Liver (tissue), 9 donors: Measurements from ENCODE around the gene UNC13B. TPM values are rescaled to one million over a fixed set of nuclear protein-coding genes. Genes with fewer than 3 reads are reported as not detected.

Source experiments
- DNase-seq: peaks from one replicate; pipeline ENCODE4 v3.0.0-alpha.2; 2017; ENCODE audit warnings: low spot score
- H3K27ac ChIP-seq, 2 donors: one replicate each; pipeline ENCODE4 v1.7.0; 2013; ENCODE audit warnings: inconsistent platforms in 2 of 2, low read length in 2 of 2, control low read depth in 1 of 2, low read depth in 1 of 2, mild to moderate bottlenecking in 1 of 2
- H3K27me3 ChIP-seq, 4 donors: one replicate each; pipeline versions ENCODE4 v1.6.1 to v1.7.0; 2013; ENCODE audit warnings: low read length in 3 of 4, inconsistent platforms in 1 of 4, mild to moderate bottlenecking in 1 of 4, moderate library complexity in 1 of 4; ENCODE audit not compliant: control insufficient read depth in 4 of 4, insufficient read depth in 4 of 4
- H3K36me3 ChIP-seq, 4 donors: one replicate each; pipeline versions ENCODE4 v1.6.1 to v1.7.0; 2013; ENCODE audit warnings: low read length in 3 of 4, mild to moderate bottlenecking in 3 of 4, low read depth in 1 of 4, moderate library complexity in 1 of 4; ENCODE audit not compliant: control insufficient read depth in 4 of 4, insufficient read depth in 3 of 4
- H3K4me1 ChIP-seq, 4 donors: one replicate each; pipeline versions ENCODE4 v1.6.1 to v1.7.0; 2013; ENCODE audit warnings: low read length in 3 of 4, mild to moderate bottlenecking in 3 of 4, moderate library complexity in 1 of 4; ENCODE audit not compliant: control insufficient read depth in 4 of 4, insufficient read depth in 4 of 4
- H3K4me3 ChIP-seq, 3 donors: one replicate each; pipeline versions ENCODE4 v1.6.1 to v1.7.0; 2013; ENCODE audit warnings: low read length in 3 of 3, control low read depth in 1 of 3, low read depth in 1 of 3, mild to moderate bottlenecking in 1 of 3
- H3K9ac ChIP-seq, 2 donors: one replicate each; pipeline ENCODE4 v1.7.0; 2013; ENCODE audit warnings: low read length in 2 of 2, mild to moderate bottlenecking in 2 of 2, moderate library complexity in 2 of 2, control low read depth in 1 of 2, low read depth in 1 of 2
- H3K9me3 ChIP-seq, 4 donors: one replicate each; pipeline versions ENCODE4 v1.6.1 to v1.7.0; 2013; ENCODE audit warnings: low read length in 3 of 4; ENCODE audit not compliant: control insufficient read depth in 4 of 4
- ATF3 ChIP-seq: IDR thresholded peaks from 2 replicates; pipeline ENCODE4 v1.6.1; 2016; ENCODE audit warnings: antibody characterized with exemption
- EGR1 ChIP-seq, 2 donors: IDR thresholded peaks; 2 replicates each; pipeline ENCODE4 v1.6.1; 2016 to 2018; ENCODE audit warnings: antibody characterized with exemption in 2 of 2, low read depth in 2 of 2
- FOXA1 ChIP-seq: IDR thresholded peaks from 2 replicates; pipeline ENCODE4 v1.6.1; 2016; ENCODE audit warnings: antibody characterized with exemption
- GABPA ChIP-seq, 2 donors: IDR thresholded peaks in 1 of 2; conservative IDR thresholded peaks in 1 of 2; 2 replicates each; pipeline ENCODE4 v1.6.1; 2016; ENCODE audit warnings: antibody characterized with exemption in 2 of 2, mild to moderate bottlenecking in 1 of 2, moderate library complexity in 1 of 2
- HNF4A ChIP-seq, 2 donors: conservative IDR thresholded peaks; 2 replicates each; pipeline ENCODE4 v1.6.1; 2016; ENCODE audit warnings: antibody characterized with exemption in 2 of 2, mild to moderate bottlenecking in 2 of 2
- MAX ChIP-seq: IDR thresholded peaks from 2 replicates; pipeline ENCODE4 v1.6.1; 2016; ENCODE audit warnings: antibody characterized with exemption
- NR2F2 ChIP-seq: IDR thresholded peaks from 2 replicates; pipeline ENCODE4 v1.6.1; 2016; ENCODE audit warnings: antibody characterized with exemption
- RAD21 ChIP-seq, 2 donors: IDR thresholded peaks; 2 replicates each; pipeline ENCODE4 v1.6.1; 2016; ENCODE audit warnings: antibody characterized with exemption in 2 of 2, mild to moderate bottlenecking in 2 of 2
- REST ChIP-seq: IDR thresholded peaks from 2 replicates; pipeline ENCODE4 v1.6.1; 2016; ENCODE audit warnings: antibody characterized with exemption, mild to moderate bottlenecking
- RXRA ChIP-seq, 2 donors: IDR thresholded peaks; 2 replicates each; pipeline ENCODE4 v1.6.1; 2017 to 2018; ENCODE audit warnings: antibody characterized with exemption in 2 of 2, mild to moderate bottlenecking in 1 of 2
- SP1 ChIP-seq: IDR thresholded peaks from 2 replicates; pipeline ENCODE4 v1.6.1; 2018; ENCODE audit warnings: antibody characterized with exemption, mild to moderate bottlenecking
- TAF1 ChIP-seq: conservative IDR thresholded peaks from 2 replicates; pipeline ENCODE4 v1.6.1; 2016; ENCODE audit warnings: antibody characterized with exemption, mild to moderate bottlenecking
- YY1 ChIP-seq: IDR thresholded peaks from 2 replicates; pipeline ENCODE4 v1.6.1; 2016; ENCODE audit warnings: antibody characterized with exemption, mild to moderate bottlenecking
- WGBS: extraction: QIAGEN DNeasy Blood & Tissue Kit; methylation state at CpG from one replicate; pipeline ENCODE4 v1.1.7; 2013; 5-methylcytosine and 5-hydroxymethylcytosine counted together
- polyA plus RNA-seq, 2 donors: library from polyadenylated mRNA; stranded (reverse) in 1 of 2; unstranded in 1 of 2; fragments of 200-250 nt in 1 of 2; fragments of >200 nt in 1 of 2; fragmentation: Nextera tagmentation in 1 of 2; extraction: Ambion mirVana in 1 of 2; gene quantifications; one replicate each; pipeline versions ENCODE4 v1.2.1 to v1.2.3, GENCODE V29; 2013 to 2015
- total RNA-seq, 2 donors: library from RNA; depleted of rRNA; stranded (reverse); fragments of >200 nt; gene quantifications; one replicate each; pipeline ENCODE4 v1.2.3, GENCODE V29; 2014
- donor health status: healthy.
- donor health status: healthy.
- donor health status: healthy.
- donor health status: healthy.
- donor health status: healthy.

The UNC13B gene
- total and polyA plus RNA-seq, 4 donors, result 5.5 to 25.7 (median 11.9) TPM

GRCh38 chr9:35168963-35169362 is 7.2 kb downstream of the UNC13B start:
- H3K27me3 ChIP-seq, result no peaks in the 10 kb centered on the region
- H3K4me3 ChIP-seq, result no peak overlapping the region
- peaks cover 0 to 11% (median 3%) of the 10 kb centered on the region in 4 donors for H3K4me1 ChIP-seq
- H3K9me3 ChIP-seq, result no peaks in the 10 kb centered on the region
- H3K9ac ChIP-seq, result no peak overlapping the region
- DNase-seq, result no peak
- TF ChIP-seq MAX, result no peak
- TF ChIP-seq ATF3, result no peak
- no peaks in the 10 kb centered on the region for H3K36me3 ChIP-seq
- WGBS, result 94% methylated on average over 6 of the region's 6 CpGs
- no peak overlapping the region for H3K27ac ChIP-seq

GRCh38 chr9:35172878-35173277 is 11.1 kb downstream of the UNC13B start:
- TF ChIP-seq RXRA (IDR thresholded peaks at IDR 0.05) (no peak), SP1 (no peak), RAD21 (IDR thresholded peaks at IDR 0.05) (no peak), ATF3 (no peak), FOXA1 (no peak), MAX (no peak)
- WGBS, result 50% methylated on average over 2 of the region's 2 CpGs
- H3K36me3 ChIP-seq, result no peaks in the 10 kb centered on the region
- no peak overlapping the region for H3K9ac ChIP-seq
- H3K4me1 ChIP-seq, result peaks cover 0 to 11% (median 3%) of the 10 kb centered on the region in 4 donors
- no peak overlapping the region for H3K27ac ChIP-seq
- no peak for DNase-seq
- no peak overlapping the region for H3K4me3 ChIP-seq
- H3K27me3 ChIP-seq, result no peaks in the 10 kb centered on the region
- no peaks in the 10 kb centered on the region for H3K9me3 ChIP-seq

GRCh38 chr9:35177520-35177919 is 15.7 kb downstream of the UNC13B start:
- Histone ChIP-seq H3K27me3 (no peaks in the 10 kb centered on the region), H3K36me3 (no peaks in the 10 kb centered on the region), H3K27ac (no peak overlapping the region), H3K4me1 (peaks cover 1 to 12% (median 5%) of the 10 kb centered on the region in 4 donors), H3K4me3 (no peak overlapping the region), H3K9ac (no peak overlapping the region), H3K9me3 (no peaks in the 10 kb centered on the region)
- no peak for TF ChIP-seq TAF1
- TF ChIP-seq YY1, result no peak
- no peak for TF ChIP-seq REST
- TF ChIP-seq HNF4A (conservative IDR thresholded peaks at IDR 0.05), result no peak
- TF ChIP-seq FOXA1, result no peak
- no peak for TF ChIP-seq SP1
- no peak for TF ChIP-seq NR2F2
- no peak for TF ChIP-seq EGR1 (IDR thresholded peaks at IDR 0.05; ENCODE audit: low read depth in 2 of 2)
- TF ChIP-seq RAD21 (IDR thresholded peaks at IDR 0.05), result no peak
- no peak for TF ChIP-seq GABPA (IDR thresholded peaks at IDR 0.05 in 1 of 2, conservative IDR thresholded peaks at IDR 0.05 in 1 of 2)
- no peak for TF ChIP-seq ATF3
- DNase-seq, result no peak
